ENCODE measurements around the gene MBL2.

DNA sequence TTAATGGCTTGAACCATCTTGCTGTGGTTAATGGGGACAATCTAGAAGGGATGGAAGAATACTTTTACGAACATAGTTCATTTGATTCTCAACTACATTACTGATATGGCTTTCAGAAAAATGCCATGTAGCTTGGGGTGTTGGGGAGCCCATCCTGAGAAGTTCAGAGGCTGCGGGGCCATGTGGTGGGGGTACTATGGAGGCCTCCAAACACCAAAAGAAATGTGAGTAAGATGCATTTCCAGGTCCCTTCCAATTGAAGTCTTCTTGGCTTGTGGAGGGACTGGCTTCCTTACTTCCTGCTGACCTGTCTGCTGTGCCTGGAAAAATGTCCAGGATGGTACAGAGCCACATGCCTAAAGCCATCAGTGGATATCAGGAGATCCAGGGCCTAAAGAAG, 1.6 kb upstream of the MBL2 start:
- TF ChIP-seq, protein P1, sequence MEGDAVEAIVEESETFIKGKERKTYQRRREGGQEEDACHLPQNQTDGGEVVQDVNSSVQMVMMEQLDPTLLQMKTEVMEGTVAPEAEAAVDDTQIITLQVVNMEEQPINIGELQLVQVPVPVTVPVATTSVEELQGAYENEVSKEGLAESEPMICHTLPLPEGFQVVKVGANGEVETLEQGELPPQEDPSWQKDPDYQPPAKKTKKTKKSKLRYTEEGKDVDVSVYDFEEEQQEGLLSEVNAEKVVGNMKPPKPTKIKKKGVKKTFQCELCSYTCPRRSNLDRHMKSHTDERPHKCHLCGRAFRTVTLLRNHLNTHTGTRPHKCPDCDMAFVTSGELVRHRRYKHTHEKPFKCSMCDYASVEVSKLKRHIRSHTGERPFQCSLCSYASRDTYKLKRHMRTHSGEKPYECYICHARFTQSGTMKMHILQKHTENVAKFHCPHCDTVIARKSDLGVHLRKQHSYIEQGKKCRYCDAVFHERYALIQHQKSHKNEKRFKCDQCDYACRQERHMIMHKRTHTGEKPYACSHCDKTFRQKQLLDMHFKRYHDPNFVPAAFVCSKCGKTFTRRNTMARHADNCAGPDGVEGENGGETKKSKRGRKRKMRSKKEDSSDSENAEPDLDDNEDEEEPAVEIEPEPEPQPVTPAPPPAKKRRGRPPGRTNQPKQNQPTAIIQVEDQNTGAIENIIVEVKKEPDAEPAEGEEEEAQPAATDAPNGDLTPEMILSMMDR (IDR thresholded peaks at IDR 0.05; ENCODE audit: low read depth, low read length, poor library complexity, severe bottlenecking), result no peak
- no peak for TF ChIP-seq EZH2phosphoT487 (IDR thresholded peaks at IDR 0.05; ENCODE audit: borderline replicate concordance, low read length)

Measured in DOHH2 (cell line).